Lung (tissue), 12 donors: ENCODE data around the gene TGFBI. TPM values are rescaled to one million over a fixed set of nuclear protein-coding genes. Genes with fewer than 3 reads are reported as not detected.

ENCODE experiments used
- ATAC-seq: fragments of 200-7000 bp; cut with Tn5 transposase; one replicate; pipeline ENCODE4 v1.9.1; 2020; ENCODE audit warnings: moderate number of reproducible peaks; ENCODE audit not compliant: insufficient read depth, low FRiP score
- DNase-seq, 3 donors: peaks; one replicate each; pipeline ENCODE4 v3.0.0-alpha.2; 2013 to 2017
- H3K27ac ChIP-seq, 2 donors: one replicate each; pipeline ENCODE4 v1.5.1; 2013; ENCODE audit warnings: mild to moderate bottlenecking in 2 of 2, moderate library complexity in 2 of 2, control low read depth in 1 of 2, inconsistent platforms in 1 of 2, low read depth in 1 of 2, low read length in 1 of 2
- H3K27me3 ChIP-seq, 3 donors: one replicate each; pipeline ENCODE4 v1.5.1; 2013; ENCODE audit warnings: low read length in 2 of 3; ENCODE audit not compliant: control insufficient read depth in 3 of 3, insufficient read depth in 3 of 3
- H3K36me3 ChIP-seq, 4 donors: one replicate each; pipeline ENCODE4 v1.5.1; 2013; ENCODE audit warnings: low read length in 4 of 4, mild to moderate bottlenecking in 1 of 4, moderate library complexity in 1 of 4; ENCODE audit not compliant: control insufficient read depth in 4 of 4, insufficient read depth in 4 of 4
- H3K4me1 ChIP-seq, 5 donors: one replicate each; pipeline ENCODE4 v1.5.1; 2013; ENCODE audit warnings: low read length in 5 of 5, mild to moderate bottlenecking in 2 of 5, moderate library complexity in 1 of 5; ENCODE audit not compliant: control insufficient read depth in 5 of 5, insufficient read depth in 5 of 5
- H3K4me3 ChIP-seq: one replicate; pipeline ENCODE4 v1.5.1; 2013; ENCODE audit warnings: mild to moderate bottlenecking, control low read depth, moderate library complexity
- H3K9ac ChIP-seq, 2 donors: one replicate each; pipeline ENCODE4 v1.5.1; 2013; ENCODE audit warnings: low read length in 2 of 2, control low read depth in 1 of 2; ENCODE audit not compliant: insufficient read depth in 1 of 2
- H3K9me3 ChIP-seq, 4 donors: one replicate each; pipeline ENCODE4 v1.5.1; 2013; ENCODE audit warnings: low read length in 3 of 4, mild to moderate bottlenecking in 1 of 4, moderate library complexity in 1 of 4; ENCODE audit not compliant: control insufficient read depth in 4 of 4, insufficient read depth in 3 of 4
- CTCF ChIP-seq: IDR thresholded peaks from 2 replicates; pipeline ENCODE4 v1.5.1; 2012; ENCODE audit warnings: mild to moderate bottlenecking; ENCODE audit errors: control extremely low read depth, extremely low read depth
- WGBS, 2 donors: extraction: QIAGEN DNeasy Blood & Tissue Kit; methylation state at CpG; one replicate each; pipeline ENCODE4 v1.1.7; 2013; 5-methylcytosine and 5-hydroxymethylcytosine counted together
- polyA plus RNA-seq, 2 donors: library from polyadenylated mRNA; stranded (reverse); fragments of 200-250 nt; gene quantifications; one replicate each; pipeline ENCODE4 v1.2.1, GENCODE V29; 2013
- total RNA-seq, 2 donors: library from RNA; depleted of rRNA in 1 of 2; stranded (reverse); fragments of >200 nt in 1 of 2; gene quantifications; one replicate each; pipeline ENCODE4 v1.2.1, GENCODE V29; 2014 to 2021
- donor health status: control.
- donor health status: control.
- donor health status: Bipolar disorder and iron deficiency.
- donor health status: healthy.
- donor health status: DM: yes; HTN: yes; CAD: no.

Gene TGFBI
- total and polyA plus RNA-seq, 4 donors = 96.4 to 146 (median 111) TPM

DNA sequence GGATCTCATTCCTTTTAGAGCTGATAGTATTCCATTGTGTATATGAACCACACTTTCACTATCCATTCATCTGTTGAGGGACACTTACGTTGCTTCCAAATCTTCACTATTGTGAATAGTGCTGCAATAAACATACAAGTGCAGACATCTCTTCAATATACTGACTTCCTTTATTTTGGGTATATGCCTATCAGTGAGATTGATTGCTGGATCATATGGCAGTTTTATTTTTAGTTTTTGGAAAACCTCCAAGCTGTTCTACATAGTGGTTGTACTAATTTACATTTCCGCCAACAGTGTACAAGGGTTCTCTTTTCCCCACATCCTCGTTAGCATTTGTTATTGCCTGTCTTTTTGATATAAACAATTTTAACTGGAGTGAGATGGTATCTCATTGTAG is 40.2 kb upstream of the TGFBI start:
- Histone ChIP-seq H3K27me3 (no peaks in the 10 kb centered on the region), H3K4me3 (no peak overlapping the region), H3K27ac (no peak overlapping the region), H3K36me3 (no peaks in the 10 kb centered on the region), H3K9me3 (no peaks in the 10 kb centered on the region), H3K9ac (no peak overlapping the region), H3K4me1 (peaks cover 0 to 5% (median 0%) of the 10 kb centered on the region in 5 donors)
- no peak for TF ChIP-seq CTCF
- WGBS, 2 donors = 68 to 69% methylated on average over 3 of the region's 3 CpGs
- ATAC-seq (no peak), DNase-seq (peak in 1 of 3 donors; percentile 48)

DNA sequence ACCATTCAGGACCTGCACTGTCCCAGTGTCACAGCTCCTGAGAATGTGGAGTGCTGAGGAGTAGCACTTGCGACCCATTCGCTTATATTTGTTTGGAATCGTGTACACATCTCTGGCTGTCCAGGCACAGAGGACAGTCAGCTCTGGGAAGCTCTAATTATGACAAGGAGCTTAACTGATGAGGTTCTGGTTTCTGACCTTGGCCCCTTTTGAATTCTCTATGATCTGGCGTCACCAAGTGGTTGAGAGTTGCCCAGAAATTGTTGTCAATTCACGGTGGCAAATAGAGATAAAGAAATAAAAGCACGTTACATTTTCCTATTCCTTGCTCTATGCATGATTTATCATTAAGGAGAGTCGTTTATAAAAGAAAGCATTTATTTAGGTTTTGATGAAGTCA is 39.1 kb upstream of the TGFBI start:
- TF ChIP-seq CTCF = no peak
- Histone ChIP-seq H3K27me3 (no peaks in the 10 kb centered on the region), H3K36me3 (no peaks in the 10 kb centered on the region), H3K27ac (no peak overlapping the region), H3K9me3 (no peaks in the 10 kb centered on the region), H3K4me1 (peaks cover 0 to 16% (median 0%) of the 10 kb centered on the region in 5 donors), H3K4me3 (no peak overlapping the region), H3K9ac (no peak overlapping the region)
- 81 to 87% methylated on average over 7 of the region's 7 CpGs for WGBS, 2 donors
- DNase-seq (no peak), ATAC-seq (no peak)

- ATAC-seq = no peak
- no peak for TF ChIP-seq CTCF
- DNase-seq = no peak
Measured at GRCh38 chr5:135990528-135991255, 38.1 kb upstream of the TGFBI start.

DNA sequence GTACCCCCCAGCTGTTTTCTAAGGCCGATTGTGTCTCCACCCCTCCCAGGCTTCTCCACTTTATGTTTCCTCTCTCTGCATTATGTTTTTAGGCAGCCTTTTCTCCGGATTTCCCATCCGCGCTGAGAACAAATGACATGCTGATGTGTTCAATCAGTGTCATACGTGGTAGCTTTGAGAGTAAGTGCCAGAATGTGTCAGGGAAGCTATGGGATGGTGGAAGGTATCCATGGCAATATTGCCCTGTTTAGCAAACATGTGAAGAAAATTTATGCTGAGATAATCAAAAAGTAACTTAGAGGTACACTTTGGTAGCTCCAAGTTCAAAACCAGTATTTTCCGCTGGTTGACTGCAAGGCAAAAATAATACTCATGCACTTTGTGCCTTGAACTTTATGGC is 37.4 kb upstream of the TGFBI start:
- Histone ChIP-seq H3K27me3 (no peaks in the 10 kb centered on the region), H3K27ac (no peak overlapping the region), H3K9me3 (no peaks in the 10 kb centered on the region), H3K36me3 (no peaks in the 10 kb centered on the region), H3K4me1 (peaks cover 0 to 16% (median 0%) of the 10 kb centered on the region in 5 donors), H3K4me3 (no peak overlapping the region), H3K9ac (no peak overlapping the region)
- DNase-seq (peak in 2 of 3 donors; percentile 44 to 54), ATAC-seq (no peak)
- WGBS, 2 donors = 76 to 84% methylated on average over 6 of the region's 6 CpGs
- no peak for TF ChIP-seq CTCF

More at GRCh38 chr5:135990528-135991255, 38.1 kb upstream of the TGFBI start:
- H3K4me3 ChIP-seq = no peak overlapping the region
- 75 to 85% methylated on average over 21 of the region's 21 CpGs for WGBS, 2 donors
- peaks cover 0 to 16% (median 0%) of the 10 kb centered on the region in 5 donors for H3K4me1 ChIP-seq
- no peaks in the 10 kb centered on the region for H3K27me3 ChIP-seq
- H3K9me3 ChIP-seq = no peaks in the 10 kb centered on the region
- H3K36me3 ChIP-seq = no peaks in the 10 kb centered on the region
- H3K9ac ChIP-seq = no peak overlapping the region
- no peak overlapping the region for H3K27ac ChIP-seq
